ENCODE measurements around the gene CRTAC1.

Gene CRTAC1, protein sequence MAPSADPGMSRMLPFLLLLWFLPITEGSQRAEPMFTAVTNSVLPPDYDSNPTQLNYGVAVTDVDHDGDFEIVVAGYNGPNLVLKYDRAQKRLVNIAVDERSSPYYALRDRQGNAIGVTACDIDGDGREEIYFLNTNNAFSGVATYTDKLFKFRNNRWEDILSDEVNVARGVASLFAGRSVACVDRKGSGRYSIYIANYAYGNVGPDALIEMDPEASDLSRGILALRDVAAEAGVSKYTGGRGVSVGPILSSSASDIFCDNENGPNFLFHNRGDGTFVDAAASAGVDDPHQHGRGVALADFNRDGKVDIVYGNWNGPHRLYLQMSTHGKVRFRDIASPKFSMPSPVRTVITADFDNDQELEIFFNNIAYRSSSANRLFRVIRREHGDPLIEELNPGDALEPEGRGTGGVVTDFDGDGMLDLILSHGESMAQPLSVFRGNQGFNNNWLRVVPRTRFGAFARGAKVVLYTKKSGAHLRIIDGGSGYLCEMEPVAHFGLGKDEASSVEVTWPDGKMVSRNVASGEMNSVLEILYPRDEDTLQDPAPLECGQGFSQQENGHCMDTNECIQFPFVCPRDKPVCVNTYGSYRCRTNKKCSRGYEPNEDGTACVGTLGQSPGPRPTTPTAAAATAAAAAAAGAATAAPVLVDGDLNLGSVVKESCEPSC

DNA sequence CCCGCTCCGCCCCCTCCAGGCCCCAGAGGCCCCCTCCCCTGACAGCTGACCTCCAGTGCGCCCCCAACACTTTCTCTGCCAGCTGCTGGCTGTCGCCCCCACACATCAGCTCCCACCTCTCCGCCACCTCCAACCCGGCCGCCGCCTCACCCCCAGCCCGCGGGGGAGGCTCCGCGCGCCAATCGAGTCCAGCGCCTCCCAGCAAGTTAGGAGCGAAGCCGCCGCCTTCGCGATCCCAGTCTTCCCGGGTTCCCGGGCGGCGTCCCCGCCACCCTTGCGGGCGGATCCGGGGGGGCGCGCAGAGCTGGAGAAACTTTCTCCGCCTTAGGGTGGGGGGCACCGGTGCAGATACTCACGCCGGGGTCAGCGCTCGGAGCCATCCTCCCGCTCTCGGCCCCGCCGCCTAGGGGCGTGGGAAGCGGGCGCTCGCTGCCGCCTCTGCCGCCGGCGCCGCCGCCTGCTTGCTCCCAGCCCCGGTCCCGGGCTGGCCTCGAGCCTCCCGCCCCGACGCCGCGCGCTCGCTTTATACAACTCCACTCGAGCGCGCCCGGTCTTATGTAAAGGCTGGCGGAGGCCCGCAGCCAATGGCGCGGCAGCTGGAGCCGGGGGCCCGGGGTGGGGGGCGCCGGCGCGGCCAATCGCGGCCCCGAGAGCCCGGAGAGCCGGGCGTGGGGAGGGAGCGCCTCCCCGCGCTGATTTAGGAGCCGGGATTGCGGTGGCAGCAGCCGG lies at the start of gene CRTAC1:
Gene CRTAC1, minus strand, starts transcription at position 529 of the 729 bp plus-strand sequence. Its CDS starts 149 bp downstream, at position 380.
- no peak for DNase-seq (ENCODE audit: low read depth in 2 of 2)

DNA sequence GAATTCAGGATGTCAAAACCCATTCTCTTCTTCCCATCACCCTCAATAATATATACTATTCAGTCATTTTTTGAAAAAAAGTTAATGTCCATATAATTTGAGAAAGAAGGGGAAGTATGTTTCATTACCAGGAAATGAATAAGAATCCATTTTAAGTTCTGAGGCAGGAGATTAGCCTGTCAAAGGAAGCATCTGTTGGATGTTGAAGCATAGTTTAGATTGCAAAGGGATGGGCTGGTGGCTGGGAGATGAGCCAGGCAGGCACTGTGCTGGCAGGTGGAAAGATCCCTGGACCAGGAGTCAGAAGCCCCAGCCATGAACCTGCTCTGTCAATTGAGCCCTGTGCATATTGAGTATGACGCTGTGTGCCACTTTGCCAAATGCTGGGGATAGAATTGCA lies 48.4 kb upstream of the CRTAC1 start:
- no peak for DNase-seq (ENCODE audit: low read depth in 2 of 2)

DNA sequence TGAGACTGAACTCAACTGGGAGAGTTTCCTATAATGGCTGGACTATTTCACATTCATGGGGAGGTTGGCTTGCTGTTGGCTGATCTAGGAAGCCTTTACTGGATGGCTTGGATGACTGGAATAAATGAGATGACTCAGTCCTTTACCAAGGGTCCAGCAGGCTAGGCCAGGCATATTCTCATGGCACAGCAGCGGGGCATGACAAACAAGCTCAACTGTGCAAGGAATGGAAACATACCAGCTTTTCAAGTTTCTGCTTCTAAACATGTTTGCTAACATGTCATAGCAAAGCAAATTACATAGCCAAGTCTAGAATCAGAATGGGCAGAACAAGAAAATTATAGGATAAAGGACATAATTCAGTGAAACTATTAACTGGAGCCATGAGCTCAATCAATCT lies 46.8 kb upstream of the CRTAC1 start:
- no peak for DNase-seq (ENCODE audit: low read depth in 2 of 2)

DNA sequence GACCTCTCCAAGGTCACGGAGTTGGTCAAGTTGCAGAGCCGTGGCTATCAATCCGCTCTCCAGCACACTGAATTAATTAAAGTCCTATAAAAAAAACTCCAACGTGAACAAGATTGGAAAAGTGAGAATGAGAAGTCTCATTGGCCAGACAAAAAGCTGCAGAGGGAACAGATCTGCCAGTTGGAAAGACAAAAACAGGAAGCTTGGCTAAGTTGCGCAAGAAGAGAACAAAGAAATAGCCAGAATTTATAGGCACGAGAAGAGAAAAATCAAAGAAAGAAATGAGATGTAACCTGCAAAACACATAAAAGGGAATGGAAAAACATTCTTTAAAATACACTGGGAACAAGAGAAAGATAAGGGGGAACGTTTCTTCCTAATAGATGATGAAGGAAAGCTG lies 45.7 kb upstream of the CRTAC1 start:
- no peak for DNase-seq (ENCODE audit: low read depth in 2 of 2)

DNA sequence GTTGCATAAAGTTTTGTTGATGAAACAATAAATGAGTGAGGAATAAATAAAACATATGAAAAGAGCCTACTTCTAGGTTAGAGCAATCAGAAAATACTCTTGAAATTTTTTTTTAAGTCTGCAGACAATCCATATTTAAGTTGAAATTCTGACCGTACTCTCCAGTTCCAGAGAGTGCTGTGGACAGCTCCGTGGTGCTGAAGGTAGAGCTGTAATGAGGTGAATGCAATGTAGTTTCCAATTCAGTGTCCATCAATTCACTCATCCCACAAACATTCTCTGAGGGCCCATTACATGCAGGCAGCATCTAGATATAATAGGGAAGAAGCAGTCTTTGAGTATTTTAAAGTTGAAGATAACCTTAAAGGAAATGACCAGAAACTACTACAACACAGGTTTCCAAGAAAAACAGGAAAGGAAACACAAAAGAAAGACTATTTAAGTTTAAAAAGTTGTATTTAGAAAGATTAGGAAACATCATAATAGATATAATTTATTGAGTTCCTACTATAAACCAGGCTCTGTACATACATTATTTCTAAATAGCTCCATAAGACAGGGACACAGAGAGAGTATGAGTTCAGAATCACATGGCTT lies 44.0 kb upstream of the CRTAC1 start:
- DNase-seq (ENCODE audit: low read depth in 2 of 2), result no peak

DNA sequence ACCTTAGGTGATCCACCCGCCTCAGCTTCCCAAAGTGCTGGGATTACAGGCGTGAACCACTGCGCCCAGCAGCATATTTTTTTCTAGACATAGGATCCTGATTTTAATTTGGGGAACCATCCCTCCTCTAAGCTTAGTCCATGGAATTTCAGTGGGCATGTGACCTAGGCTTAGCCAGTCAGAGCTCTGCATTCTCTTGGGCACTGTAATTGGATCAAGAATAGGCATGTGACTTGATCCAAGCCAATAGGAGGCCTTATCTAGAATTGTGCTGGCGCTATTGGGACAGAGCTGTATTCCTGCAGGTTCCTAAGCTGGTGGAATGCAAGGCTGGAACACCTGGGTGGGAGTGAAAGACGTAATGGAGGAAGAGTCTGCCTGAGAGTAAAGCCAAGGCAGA lies 36.7 kb upstream of the CRTAC1 start:
- DNase-seq (ENCODE audit: low read depth in 2 of 2), result no peak

DNA sequence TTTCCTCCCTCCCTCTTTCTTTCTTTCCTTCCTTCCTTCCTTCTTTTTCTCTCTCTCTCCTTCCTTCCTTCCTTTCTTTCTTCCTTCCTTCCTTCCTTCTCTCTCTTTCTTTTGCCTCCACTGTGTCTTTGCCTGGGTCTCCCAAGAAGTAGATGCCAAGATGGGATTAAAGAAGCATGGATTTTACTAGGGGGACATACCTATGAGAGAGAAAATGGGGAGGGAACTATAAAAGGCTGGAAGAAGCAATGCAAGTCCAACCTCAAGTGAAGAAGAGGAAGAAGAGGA lies 33.3 kb upstream of the CRTAC1 start:
- DNase-seq (ENCODE audit: low read depth in 2 of 2), result no peak

DNA sequence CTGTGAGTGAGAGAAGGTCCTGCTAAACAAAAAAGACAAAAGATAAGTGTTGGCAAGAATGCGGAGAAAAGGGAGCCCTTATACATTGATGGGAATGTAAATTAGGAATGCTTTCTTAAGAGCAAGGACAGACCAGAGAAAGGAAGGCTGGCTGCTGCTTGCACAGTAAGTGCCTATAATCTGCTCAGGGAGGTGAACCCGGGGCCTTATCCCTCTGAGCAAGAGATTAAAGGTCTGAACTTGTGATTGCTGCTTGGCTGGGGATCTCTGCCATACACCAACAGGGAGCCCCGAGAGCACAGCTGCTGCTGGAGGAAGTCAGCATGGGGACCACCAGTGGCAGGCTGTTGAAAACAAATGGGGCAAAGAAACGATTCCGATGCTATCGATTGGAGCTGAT lies 32.0 kb upstream of the CRTAC1 start:
- DNase-seq (ENCODE audit: low read depth in 2 of 2), result no peak

DNA sequence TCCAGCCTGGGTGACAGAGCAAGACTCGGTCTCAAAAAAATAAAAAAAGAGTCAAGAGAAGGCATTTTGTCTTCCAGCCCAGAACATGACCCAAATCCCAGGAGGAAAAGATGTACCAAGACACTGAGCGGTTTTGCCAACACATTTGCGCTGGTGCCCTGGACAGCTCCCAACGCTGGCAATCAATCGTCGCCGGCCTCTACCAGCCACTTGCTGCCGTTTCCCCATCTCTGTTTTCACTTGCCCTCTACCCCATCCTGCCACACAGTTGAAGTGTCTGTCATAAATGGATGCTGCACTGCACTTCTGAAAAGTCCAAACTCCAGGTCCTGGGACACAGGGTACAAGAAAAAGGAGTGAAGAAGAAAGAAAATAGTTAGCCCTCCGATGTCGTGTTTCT lies 29.7 kb upstream of the CRTAC1 start:
- no peak for DNase-seq (ENCODE audit: low read depth in 2 of 2)

DNA sequence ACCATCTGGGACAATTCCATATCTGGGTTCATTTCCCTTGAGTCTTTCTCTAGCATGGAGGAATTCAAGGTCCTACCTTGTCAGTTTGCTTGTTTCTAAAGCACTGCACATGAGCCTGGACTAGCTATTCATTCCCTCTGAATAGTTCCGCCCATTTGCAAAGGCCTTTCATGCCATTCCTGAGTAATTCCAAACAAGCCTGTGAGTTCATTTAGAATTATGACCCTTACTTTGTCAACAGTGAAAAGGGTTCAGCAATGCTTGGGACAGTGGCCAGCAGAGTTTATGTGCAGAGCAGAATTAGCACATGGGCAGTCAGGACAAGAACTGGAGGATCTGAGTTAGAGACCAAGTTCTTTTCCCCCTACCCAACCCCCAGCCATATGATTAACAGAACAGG lies 27.9 kb upstream of the CRTAC1 start:
- no peak for DNase-seq (ENCODE audit: low read depth in 2 of 2)

DNA sequence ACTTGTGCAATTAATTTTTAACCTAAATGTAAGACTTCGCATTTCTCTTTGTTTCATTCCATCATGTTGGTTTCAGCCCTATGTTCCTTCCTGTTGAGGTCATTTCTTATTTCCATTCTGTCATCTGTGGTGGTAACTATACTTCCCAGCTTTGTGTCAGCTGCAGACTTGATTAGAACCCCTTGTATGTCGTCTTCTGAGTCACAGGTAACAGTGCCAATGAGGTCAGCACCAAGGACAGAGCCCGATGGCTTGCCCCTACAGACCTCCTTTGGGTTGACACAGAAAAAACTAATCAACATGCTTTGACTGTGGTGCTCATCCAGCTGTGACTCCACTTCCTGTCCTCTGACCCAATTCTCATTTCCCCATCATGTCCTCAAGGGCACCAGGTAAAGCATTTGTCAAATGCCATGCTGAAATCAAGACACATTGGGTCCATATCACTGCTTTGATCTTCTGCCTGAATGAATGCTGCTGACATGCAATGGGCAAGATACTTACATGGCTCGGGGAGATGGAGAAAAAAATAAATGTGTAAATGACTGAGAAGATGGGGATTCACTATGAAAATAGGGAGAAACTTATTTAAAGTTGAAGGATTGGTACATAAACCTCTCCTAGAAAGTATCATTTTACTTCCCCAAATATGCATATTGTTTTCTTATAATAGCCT lies 25.6 kb upstream of the CRTAC1 start:
- DNase-seq (ENCODE audit: low read depth in 2 of 2), result no peak

DNA sequence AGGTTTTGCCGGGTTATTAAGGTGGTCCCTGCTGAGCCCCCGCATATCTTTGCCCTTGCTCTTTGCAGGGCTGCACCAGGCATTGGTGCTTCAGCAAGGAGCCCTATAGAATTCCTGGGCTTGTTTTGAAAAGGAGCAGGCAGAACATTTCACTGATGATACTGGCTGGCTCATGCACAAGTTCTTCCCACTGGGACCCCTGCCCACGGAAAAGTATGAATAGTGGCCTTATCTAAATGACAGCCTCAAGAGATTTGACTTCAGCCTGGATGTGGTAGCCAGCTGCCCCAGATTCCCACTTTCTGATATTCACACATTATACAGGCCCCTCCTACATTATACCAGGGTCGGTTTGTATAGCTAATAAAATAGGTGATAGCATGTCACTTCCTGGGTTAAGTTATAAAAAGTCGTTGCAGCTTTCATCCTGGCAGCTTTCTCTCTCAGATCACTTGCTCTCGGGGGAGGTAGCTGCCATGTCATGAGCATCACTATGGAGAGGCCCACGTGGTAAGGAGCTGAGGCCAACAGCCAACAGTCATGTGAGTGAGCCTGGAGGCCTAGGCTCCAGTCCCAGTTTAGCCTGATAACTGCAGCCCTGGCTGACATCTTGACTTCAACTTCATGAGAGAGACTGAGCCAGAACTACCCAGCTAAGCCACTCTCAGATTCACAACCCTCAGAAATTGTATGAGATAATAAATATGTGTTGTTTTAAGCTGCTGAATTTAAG lies 16.8 kb upstream of the CRTAC1 start:
- no peak for DNase-seq (ENCODE audit: low read depth in 2 of 2)

DNA sequence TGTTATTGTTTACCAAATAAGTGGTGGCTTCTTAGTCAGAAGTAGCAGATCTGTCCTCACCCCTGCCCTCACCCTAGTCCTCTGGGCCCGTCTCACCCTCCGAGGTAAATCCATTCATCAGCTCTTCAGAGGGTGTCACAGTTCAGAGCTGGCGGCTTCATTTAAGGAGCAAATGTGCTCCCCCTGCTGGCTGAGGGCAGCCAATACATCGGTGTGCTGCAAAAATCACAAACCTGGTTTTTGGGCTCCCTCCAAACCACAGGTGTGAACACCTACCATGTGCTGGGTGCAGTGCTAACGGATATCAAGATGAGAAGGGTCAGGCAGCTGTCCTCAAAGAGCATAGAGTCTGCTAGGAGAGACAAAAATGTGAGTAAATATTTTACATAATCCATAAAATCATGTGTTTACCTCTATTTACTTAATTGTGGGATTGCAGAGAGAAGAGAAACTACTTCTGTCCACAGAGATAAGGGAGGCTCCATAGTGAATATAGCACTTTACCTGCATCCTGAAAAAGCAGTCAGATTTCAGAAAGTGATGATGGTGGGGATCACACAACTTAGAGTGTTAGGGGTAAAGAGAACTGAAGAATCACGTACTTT lies 15.5 kb upstream of the CRTAC1 start:
- no peak for DNase-seq (ENCODE audit: low read depth in 2 of 2)

DNA sequence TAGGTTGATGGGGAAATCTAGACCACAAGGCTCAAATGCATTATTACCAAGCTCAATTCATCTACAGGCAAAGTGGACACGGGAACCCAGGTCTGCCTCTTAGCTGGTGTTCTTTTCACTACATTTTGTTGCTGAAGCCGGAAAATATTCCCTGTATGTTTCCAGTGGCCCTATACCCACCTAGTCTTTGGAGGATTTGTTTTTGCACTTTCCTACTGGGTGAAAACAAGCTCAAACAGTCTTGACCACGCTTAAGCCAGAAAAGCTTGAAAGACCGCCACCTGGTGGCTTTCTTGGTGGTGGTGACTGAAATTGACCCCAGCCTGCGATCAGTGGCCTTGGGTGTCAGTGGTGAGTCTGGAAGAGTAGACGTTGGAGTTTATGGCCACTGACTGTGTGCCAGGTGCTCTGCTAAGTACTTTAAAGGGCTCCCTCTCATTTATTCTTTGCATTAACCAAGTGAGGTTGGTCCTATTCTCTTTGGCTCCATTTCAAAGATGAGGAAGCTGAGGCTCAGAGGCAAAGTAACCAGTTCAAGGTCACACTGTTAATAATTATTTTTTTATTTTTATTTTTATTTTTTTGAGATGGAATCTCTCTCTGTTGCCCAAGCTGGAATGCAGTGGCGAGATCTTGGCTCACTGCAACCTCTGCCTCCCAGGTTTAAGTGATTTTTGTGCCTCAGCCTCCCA lies 11.1 kb upstream of the CRTAC1 start:
- peak in 1 of 2 experiments; percentile 12 for DNase-seq (ENCODE audit: low read depth in 2 of 2)

DNA sequence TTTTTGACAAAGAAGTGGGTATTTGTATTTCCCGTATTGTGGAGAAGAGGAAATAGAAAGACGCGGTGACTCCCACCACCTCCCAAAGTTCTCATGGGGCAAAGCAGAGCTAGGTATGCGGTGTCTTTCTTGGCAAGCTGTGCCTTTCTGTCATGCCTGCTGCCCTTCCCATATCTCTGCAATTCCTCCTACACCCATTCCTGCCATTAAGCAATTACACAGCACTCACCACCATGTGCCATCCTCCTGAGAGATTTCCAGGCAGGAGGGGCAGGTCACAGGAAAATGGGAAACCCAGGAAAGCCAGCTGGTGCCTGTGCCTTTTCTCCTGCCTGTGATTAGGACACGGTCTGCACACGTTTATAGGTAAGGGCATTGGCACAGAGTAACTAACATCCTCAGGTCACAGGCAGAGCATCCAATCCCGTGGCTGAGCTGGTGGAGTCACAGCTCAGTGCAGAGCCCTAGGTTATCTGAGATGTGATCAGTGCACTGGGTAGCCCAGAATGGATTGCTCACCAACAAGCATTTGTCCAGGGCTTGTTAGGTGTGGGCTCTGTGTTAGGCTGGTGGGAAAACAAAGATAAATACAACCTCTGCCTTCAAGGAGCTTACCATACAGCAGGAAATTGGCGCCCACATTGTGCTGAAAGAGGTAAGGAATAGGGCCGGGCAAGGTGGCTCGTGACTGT lies 9.4 kb upstream of the CRTAC1 start:
- DNase-seq (ENCODE audit: low read depth in 2 of 2), result no peak

DNA sequence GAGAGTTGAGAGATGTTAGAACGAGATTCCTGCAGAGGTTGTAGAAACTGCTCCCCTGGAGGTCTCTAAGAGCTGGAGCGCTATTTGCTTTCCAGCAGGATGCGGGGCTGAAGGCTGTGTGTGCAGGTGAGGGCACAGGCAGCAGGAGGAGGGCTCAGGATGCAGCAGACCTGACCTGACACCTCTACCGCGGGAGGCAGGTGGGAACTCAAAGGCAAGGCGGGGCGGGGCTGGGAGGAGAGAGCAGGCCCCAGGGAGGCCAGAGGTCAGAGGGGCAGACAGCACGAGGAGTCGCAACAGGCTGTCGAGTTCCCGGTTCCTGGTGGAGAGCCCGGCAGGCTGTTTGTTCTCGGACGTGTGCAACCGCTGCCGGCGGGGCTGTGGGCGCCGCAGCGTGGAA lies 7.9 kb upstream of the CRTAC1 start:
- DNase-seq (ENCODE audit: low read depth in 2 of 2), result no peak

DNA sequence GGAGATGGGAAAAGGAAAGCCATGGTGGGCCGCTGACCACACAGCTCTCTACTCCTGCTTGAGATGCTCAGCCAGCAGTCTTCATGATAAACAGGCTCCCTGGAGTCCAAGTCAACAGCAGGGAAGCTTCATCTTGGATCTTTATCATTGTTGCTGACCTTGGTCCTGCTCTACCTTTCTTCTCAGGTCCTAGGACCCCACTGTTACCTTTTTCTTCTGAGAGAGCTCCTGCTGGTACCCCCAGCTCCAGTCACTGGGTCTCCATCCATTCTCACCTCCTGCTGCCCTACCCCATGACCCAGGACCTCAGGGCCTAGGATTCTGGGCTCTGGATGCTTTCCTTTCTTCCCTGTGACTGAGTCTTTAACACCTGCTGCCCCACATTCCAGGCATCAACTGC lies 5.2 kb upstream of the CRTAC1 start:
- DNase-seq (ENCODE audit: low read depth in 2 of 2), result no peak

DNA sequence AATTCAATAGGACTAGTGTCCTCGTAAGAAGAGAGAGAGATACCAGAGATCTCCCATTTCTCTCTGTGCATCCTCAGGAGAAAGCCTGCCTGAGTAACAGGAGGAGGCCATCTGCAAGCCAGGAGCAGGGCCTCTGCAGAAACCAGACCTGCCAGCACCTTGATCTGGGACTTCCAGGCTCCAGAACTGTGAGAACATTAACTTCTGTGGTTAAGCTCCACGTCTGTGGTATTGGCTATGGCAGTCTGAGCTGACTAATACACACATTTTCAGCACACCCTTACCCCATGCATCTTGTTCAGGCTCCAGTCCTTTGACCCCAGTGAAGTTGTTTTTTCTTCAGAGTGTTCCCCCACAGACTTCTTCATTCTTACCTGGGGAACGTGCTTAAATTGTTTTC lies 3.1 kb upstream of the CRTAC1 start:
- DNase-seq (ENCODE audit: low read depth in 2 of 2), result no peak

DNA sequence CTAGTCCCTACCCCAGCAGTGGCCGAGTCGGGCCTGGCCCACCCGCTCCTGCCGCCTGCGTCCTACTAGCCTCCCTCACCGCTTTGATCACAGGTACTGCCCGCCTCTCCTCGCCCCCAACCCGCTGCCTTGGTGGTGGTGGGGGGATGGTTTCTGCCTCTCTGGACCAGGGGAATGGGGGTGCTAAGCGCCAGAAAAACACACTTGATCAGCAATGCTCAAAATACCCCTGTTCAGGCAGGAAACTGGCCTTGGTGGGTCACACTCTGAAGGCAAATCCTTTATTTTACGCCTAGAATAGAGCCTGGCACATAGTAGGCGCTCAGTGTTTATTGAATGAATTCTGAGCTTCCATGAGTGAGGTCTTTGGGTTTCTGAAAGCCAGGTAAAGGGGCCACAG lies 1.0 kb upstream of the CRTAC1 start:
- no peak for DNase-seq (ENCODE audit: low read depth in 2 of 2)

DNA sequence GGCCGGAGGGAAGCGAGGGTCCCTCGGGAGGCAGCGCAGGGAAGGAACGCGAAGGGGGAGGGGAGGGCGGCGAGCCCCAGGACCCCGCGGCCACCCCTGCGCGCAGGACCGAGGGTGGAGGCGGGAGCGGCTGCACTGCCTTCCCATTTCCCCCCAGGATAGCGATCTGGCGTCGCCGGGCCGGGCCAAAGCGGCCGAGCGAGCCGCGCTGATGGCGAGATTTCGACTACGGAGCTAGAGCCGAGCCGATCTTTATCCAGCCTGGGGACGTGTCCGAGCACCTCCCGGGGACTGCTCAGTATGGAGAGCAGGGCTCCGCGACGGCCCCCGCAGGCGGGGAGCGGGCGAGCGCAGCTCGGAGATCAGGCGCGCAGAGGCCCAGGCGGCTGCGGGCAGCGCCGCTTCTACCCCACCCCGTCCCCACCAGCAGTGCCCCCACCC lies 590 bp upstream of the CRTAC1 start:
- no peak for DNase-seq (ENCODE audit: low read depth in 2 of 2)
